ENCODE results near the gene CLSTN2. TPM values are rescaled to one million over a fixed set of nuclear protein-coding genes. Genes with fewer than 3 reads are reported as not detected.

Gene CLSTN2
- total and polyA plus RNA-seq, 10 donors: 0.02 to 0.22 (median 0.13) TPM; not detected in 1

DNA sequence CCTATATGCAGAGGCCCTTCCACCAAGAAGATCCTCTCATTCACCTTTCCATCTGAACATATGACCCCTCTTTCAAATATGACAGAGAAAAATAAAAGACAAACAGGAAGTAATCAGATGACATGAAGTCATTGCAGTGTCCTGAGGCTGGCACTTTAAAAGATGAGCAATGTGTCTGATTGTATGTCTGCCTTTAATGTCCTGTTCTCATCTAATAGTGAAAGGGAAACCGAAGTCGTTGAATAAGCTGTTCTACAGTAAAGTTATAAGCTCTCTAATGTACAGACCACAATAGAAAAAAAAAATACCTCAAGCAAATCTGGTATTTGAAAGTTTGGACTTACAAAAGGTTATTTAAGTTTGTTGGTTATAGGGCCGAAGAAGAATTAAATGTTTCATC lies 243.0 kb downstream of the CLSTN2 start:
- Histone ChIP-seq H3K4me1 (no peaks in the 10 kb centered on the region), H3K27ac (no peak overlapping the region), H3K27me3 (replicated peaks in 1 of 7) (no peaks in the 10 kb centered on the region), H3K36me3 (no peaks in the 10 kb centered on the region), H3K4me3 (no peak overlapping the region), H3K9me3 (no peaks in the 10 kb centered on the region)
- DNase-seq: no peak
- intact Hi-C loops (cut with DNase I; ENCODE audit: low total_unique reads): no loop called here
- WGBS, 5 donors: 64 to 79% (median 73%) methylated on average over 3 of the region's 3 CpGs
- TF ChIP-seq POLR2AphosphoS5 (IDR thresholded peaks at IDR 0.05): no peak
- TF ChIP-seq, protein P1, sequence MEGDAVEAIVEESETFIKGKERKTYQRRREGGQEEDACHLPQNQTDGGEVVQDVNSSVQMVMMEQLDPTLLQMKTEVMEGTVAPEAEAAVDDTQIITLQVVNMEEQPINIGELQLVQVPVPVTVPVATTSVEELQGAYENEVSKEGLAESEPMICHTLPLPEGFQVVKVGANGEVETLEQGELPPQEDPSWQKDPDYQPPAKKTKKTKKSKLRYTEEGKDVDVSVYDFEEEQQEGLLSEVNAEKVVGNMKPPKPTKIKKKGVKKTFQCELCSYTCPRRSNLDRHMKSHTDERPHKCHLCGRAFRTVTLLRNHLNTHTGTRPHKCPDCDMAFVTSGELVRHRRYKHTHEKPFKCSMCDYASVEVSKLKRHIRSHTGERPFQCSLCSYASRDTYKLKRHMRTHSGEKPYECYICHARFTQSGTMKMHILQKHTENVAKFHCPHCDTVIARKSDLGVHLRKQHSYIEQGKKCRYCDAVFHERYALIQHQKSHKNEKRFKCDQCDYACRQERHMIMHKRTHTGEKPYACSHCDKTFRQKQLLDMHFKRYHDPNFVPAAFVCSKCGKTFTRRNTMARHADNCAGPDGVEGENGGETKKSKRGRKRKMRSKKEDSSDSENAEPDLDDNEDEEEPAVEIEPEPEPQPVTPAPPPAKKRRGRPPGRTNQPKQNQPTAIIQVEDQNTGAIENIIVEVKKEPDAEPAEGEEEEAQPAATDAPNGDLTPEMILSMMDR (IDR thresholded peaks at IDR 0.05 in 8 of 11, conservative IDR thresholded peaks at IDR 0.05 in 3 of 11): no peak
- TF ChIP-seq POLR2A (IDR thresholded peaks at IDR 0.05): no peak

DNA sequence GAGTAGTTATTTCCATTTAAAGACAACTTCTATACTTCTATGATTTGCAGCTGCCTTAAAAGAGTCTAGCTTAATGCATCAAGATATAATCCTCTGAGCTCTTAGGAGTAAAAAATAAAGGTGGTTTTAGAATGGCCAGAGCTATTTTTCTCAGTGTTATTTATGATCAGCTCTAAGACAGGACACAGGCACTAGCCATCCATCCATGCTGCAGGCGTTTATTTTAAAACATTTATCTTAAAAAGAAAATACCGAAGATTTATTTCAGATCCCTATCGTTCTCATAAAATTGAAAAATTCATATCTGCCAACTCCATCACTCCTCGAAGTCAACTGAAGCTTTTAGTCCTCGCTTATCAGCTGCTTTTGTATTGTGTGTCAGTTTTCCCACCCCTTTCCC lies 243.5 kb downstream of the CLSTN2 start:
- H3K27ac ChIP-seq: no peak overlapping the region
- H3K4me1 ChIP-seq: no peaks in the 10 kb centered on the region
- intact Hi-C loops (cut with DNase I; ENCODE audit: low total_unique reads): no loop called here
- DNase-seq: no peak
- H3K4me3 ChIP-seq: no peak overlapping the region
- TF ChIP-seq, protein P1 (IDR thresholded peaks at IDR 0.05 in 8 of 11, conservative IDR thresholded peaks at IDR 0.05 in 3 of 11): no peak
- TF ChIP-seq POLR2AphosphoS5 (IDR thresholded peaks at IDR 0.05) (no peak), POLR2A (IDR thresholded peaks at IDR 0.05) (no peak)
- H3K9me3 ChIP-seq: no peaks in the 10 kb centered on the region
- H3K36me3 ChIP-seq: no peaks in the 10 kb centered on the region
- H3K27me3 ChIP-seq (replicated peaks in 1 of 7): no peaks in the 10 kb centered on the region
- 73 to 85% (median 79%) methylated on average over 5 of the region's 5 CpGs for WGBS, 5 donors

DNA sequence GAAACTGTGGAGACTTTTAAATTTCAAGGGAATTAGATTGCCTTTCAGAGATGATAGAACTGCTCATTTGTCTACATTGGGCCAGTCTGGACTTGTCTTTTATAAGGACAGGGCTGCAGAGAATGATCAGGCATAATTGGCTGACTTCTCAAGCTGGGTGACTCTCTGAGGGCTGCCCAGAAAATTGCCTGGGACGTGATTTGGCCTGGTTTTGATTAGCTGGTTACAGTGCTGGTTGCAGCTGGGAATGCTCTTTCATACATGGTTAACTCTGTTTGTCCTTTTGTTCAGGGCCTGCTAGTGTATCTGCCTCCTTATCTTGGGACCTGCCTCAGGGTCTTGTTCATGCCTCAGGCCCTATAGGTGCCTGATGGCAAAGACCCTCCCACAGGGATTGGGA lies 245.6 kb downstream of the CLSTN2 start:
- no peak overlapping the region for H3K27ac ChIP-seq
- 65 to 82% (median 70%) methylated on average over 1 of the region's 1 CpG for WGBS, 5 donors
- no peaks in the 10 kb centered on the region for H3K9me3 ChIP-seq
- intact Hi-C loops (cut with DNase I; ENCODE audit: low total_unique reads): no loop called here
- DNase-seq: no peak
- H3K4me3 ChIP-seq: no peak overlapping the region
- no peaks in the 10 kb centered on the region for H3K27me3 ChIP-seq (replicated peaks in 1 of 7)
- TF ChIP-seq, protein P1 (IDR thresholded peaks at IDR 0.05 in 8 of 11, conservative IDR thresholded peaks at IDR 0.05 in 3 of 11): no peak
- TF ChIP-seq POLR2A (IDR thresholded peaks at IDR 0.05) (no peak), POLR2AphosphoS5 (IDR thresholded peaks at IDR 0.05) (no peak)
- no peaks in the 10 kb centered on the region for H3K36me3 ChIP-seq
- no peaks in the 10 kb centered on the region for H3K4me1 ChIP-seq

DNA sequence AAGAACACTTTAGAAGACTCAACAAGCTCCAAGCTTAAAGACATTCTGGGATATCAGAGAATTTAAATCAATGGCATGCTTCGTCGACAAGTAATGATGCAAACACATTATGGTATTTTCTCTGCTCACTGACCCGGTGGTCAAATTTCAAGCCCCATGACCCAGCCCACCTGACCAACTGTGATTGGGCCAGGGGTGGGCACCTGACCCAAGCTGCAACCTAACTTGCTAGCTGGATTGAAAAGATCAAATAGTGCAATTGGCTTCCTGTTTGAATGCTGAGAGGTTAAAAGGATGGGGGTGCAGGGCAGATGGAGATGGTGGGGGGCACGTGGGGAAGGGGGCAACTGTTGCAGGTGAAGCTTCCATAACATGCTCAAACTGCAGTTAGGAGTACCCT lies 250.4 kb downstream of the CLSTN2 start:
- TF ChIP-seq, protein P1 (IDR thresholded peaks at IDR 0.05 in 8 of 11, conservative IDR thresholded peaks at IDR 0.05 in 3 of 11): no peak
- no peak for TF ChIP-seq POLR2AphosphoS5 (IDR thresholded peaks at IDR 0.05)
- no peak for TF ChIP-seq POLR2A (IDR thresholded peaks at IDR 0.05)
- no peaks in the 10 kb centered on the region for H3K4me1 ChIP-seq
- no peaks in the 10 kb centered on the region for H3K9me3 ChIP-seq
- H3K36me3 ChIP-seq: no peaks in the 10 kb centered on the region
- 74 to 86% (median 76%) methylated on average over 4 of the region's 4 CpGs for WGBS, 5 donors
- H3K27ac ChIP-seq: no peak overlapping the region
- intact Hi-C loops (cut with DNase I; ENCODE audit: low total_unique reads): no loop called here
- H3K27me3 ChIP-seq (replicated peaks in 1 of 7): no peaks in the 10 kb centered on the region
- no peak for DNase-seq
- no peak overlapping the region for H3K4me3 ChIP-seq
